A673 (cell line): Measurements from ENCODE around the gene B3GALT6. TPM values are rescaled to one million over a fixed set of nuclear protein-coding genes. Genes with fewer than 3 reads are reported as not detected.

Source experiments
- BruUV-seq: library from RNA; stranded (reverse); fragments of 400-500 nt; replicated peaks from 2 replicates; lab custom pipeline; 2021; lab: Mats Ljungman, UMichigan
- CTCF ChIA-PET: fragments of 300-600 bp; sonication (Branson Sonifier 250); formaldehyde crosslinking; loops from one replicate; lab custom pipeline; 2022; ENCODE audit warnings: antibody characterized with exemption; lab: Charles Lee
- POLR2A ChIA-PET: fragments of 300-600 bp; sonication (Branson Sonifier 250); formaldehyde crosslinking; loops from one replicate; lab custom pipeline; 2022; ENCODE audit warnings: antibody characterized with exemption; ENCODE audit not compliant: low non-redundant PET; lab: Charles Lee
- DNase-seq: peaks from one replicate; pipeline ENCODE4 v3.0.0-alpha.2; 2015; ENCODE audit warnings: low spot score
- H3K27ac ChIP-seq: fragments of 200-600 bp; sonication (generic); 2 replicates; pipeline ENCODE4 v1.5.1; 2016; ENCODE audit warnings: mixed run types, low read depth, mild to moderate bottlenecking, mixed read lengths, antibody characterized with exemption, low read length; ENCODE audit not compliant: poor library complexity, severe bottlenecking
- H3K27me3 ChIP-seq: fragments of 200-600 bp; sonication (generic); replicated peaks from 2 replicates; pipeline ENCODE4 v1.6.1; 2017; ENCODE audit warnings: mixed run types, low read depth, mild to moderate bottlenecking, mixed read lengths, antibody characterized with exemption, low read length; ENCODE audit not compliant: insufficient read depth, poor library complexity
- H3K36me3 ChIP-seq: fragments of 200-600 bp; sonication (generic); 2 replicates; pipeline ENCODE4 v1.6.1; 2016; ENCODE audit warnings: mixed run types, mild to moderate bottlenecking, mixed read lengths, antibody characterized with exemption, low read length; ENCODE audit not compliant: insufficient read depth, poor library complexity, severe bottlenecking
- H3K4me1 ChIP-seq: fragments of 200-600 bp; sonication (generic); 2 replicates; pipeline ENCODE4 v1.6.1; 2017; ENCODE audit warnings: mixed run types, mild to moderate bottlenecking, mixed read lengths, antibody characterized with exemption, low read length; ENCODE audit not compliant: insufficient read depth, poor library complexity, severe bottlenecking
- H3K4me3 ChIP-seq: fragments of 200-600 bp; sonication (generic); 2 replicates; pipeline ENCODE4 v1.5.1; 2016; ENCODE audit warnings: low read depth, mixed run types, mild to moderate bottlenecking, mixed read lengths, low read length; ENCODE audit not compliant: poor library complexity, severe bottlenecking
- H3K9me3 ChIP-seq: fragments of 200-600 bp; sonication (generic); 2 replicates; pipeline ENCODE4 v1.6.1; 2016; ENCODE audit warnings: mixed run types, low read depth, mild to moderate bottlenecking, mixed read lengths, antibody characterized with exemption, low read length; ENCODE audit not compliant: poor library complexity, severe bottlenecking
- EZH2 ChIP-seq: fragments of 200-600 bp; sonication (generic); IDR thresholded peaks from 2 replicates; pipeline ENCODE4 v1.6.1; 2017; ENCODE audit warnings: borderline replicate concordance, low read depth, mild to moderate bottlenecking, mixed read lengths, antibody characterized with exemption, low read length; ENCODE audit not compliant: poor library complexity, severe bottlenecking
- intact Hi-C: fragments of 100-400 bp; cut with micrococcal nuclease; formaldehyde crosslinking; loops from one replicate; pipeline ENCODE4 v1.10.0; 2022; ENCODE audit not compliant: unreplicated experiment
- total RNA-seq: library from RNA; stranded (reverse); gene quantifications from 2 replicates; pipeline ENCODE4 v1.2.3, GENCODE V29; 2021
- TF ChIP-seq, protein P1 (sequence below): fragments of 300-800, 200-600 bp; sonication (generic); conservative IDR thresholded peaks from 2 replicates; pipeline ENCODE4 v1.5.1; 2017; ENCODE audit warnings: low read depth, mild to moderate bottlenecking, antibody characterized with exemption, low read length, moderate library complexity, mixed read lengths

B3GALT6 gene
- total RNA-seq, 1 experiment from 2014 or later, result 41.8 TPM

DNA sequence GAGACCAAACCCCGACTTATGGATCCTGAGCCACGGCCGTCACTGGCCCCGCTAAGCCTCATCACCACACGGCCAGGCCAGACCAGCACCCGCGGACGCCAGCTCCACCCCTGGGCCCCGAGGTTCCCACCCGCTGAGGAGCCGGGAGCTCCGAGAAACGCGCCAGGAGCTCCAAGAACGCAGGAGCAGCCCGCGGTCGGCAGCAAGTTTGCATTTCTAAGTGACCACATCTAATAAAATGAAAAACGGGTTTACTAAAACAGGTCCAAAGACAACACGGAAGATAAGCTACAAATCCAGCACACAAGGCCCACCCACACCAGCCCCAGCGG is 22.6 kb downstream of the B3GALT6 start:
- Histone ChIP-seq H3K27me3 (no peaks in the 10 kb centered on the region), H3K4me3 (no peak overlapping the region), H3K27ac (no peak overlapping the region), H3K4me1 (no peaks in the 10 kb centered on the region), H3K36me3 (peaks cover 33% of the 10 kb centered on the region), H3K9me3 (no peaks in the 10 kb centered on the region)
- POLR2A ChIA-PET, result no interaction called here
- CTCF ChIA-PET, result no interaction called here
- TF ChIP-seq, protein P1, sequence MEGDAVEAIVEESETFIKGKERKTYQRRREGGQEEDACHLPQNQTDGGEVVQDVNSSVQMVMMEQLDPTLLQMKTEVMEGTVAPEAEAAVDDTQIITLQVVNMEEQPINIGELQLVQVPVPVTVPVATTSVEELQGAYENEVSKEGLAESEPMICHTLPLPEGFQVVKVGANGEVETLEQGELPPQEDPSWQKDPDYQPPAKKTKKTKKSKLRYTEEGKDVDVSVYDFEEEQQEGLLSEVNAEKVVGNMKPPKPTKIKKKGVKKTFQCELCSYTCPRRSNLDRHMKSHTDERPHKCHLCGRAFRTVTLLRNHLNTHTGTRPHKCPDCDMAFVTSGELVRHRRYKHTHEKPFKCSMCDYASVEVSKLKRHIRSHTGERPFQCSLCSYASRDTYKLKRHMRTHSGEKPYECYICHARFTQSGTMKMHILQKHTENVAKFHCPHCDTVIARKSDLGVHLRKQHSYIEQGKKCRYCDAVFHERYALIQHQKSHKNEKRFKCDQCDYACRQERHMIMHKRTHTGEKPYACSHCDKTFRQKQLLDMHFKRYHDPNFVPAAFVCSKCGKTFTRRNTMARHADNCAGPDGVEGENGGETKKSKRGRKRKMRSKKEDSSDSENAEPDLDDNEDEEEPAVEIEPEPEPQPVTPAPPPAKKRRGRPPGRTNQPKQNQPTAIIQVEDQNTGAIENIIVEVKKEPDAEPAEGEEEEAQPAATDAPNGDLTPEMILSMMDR, result no peak
- no peak for TF ChIP-seq EZH2
- BruUV-seq, result no TSS peak
- intact Hi-C loops, result no loop called here
- DNase-seq, result no peak

- intact Hi-C loops, result no loop called here
- TF ChIP-seq EZH2, result no peak
- TF ChIP-seq, protein P1, result no peak
- no peak overlapping the region for H3K4me3 ChIP-seq
- H3K36me3 ChIP-seq, result peaks cover 33% of the 10 kb centered on the region
- TSS peak; percentile 73 for BruUV-seq
- DNase-seq, result no peak
- no peaks in the 10 kb centered on the region for H3K4me1 ChIP-seq
- CTCF ChIA-PET, result no interaction called here
- H3K9me3 ChIP-seq, result no peaks in the 10 kb centered on the region
- no peaks in the 10 kb centered on the region for H3K27me3 ChIP-seq
- H3K27ac ChIP-seq, result no peak overlapping the region
- POLR2A ChIA-PET, result no interaction called here
Measured at GRCh38 chr1:1255078-1255477, 23.0 kb downstream of the B3GALT6 start.

DNA sequence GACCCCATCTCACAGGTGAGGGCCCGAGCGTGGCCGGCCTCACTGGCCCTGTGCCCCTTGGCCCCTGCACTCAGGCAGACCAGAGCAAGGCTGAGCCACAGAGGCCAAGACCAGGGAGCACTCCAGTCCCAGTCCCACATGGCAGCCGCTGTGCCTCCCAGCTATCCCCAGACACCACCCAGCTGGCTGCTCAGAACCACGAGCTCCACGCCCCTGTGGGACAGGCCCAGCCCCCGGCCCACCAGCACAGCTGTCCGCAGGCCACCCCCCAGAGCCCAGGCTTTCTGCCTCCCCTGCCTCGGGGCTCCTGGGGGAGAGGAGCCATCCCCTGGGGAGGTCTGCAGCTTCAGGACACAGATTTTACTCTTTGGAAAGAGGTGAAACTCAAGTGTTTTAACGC is 23.6 kb downstream of the B3GALT6 start:
- no peak for DNase-seq
- ChIA-PET CTCF (no interaction called here), POLR2A (no interaction called here)
- intact Hi-C loops, result no loop called here
- no TSS peak for BruUV-seq
- Histone ChIP-seq H3K27ac (no peak overlapping the region), H3K9me3 (no peaks in the 10 kb centered on the region), H3K4me1 (no peaks in the 10 kb centered on the region), H3K36me3 (peaks cover 37% of the 10 kb centered on the region), H3K4me3 (no peak overlapping the region), H3K27me3 (no peaks in the 10 kb centered on the region)
- TF ChIP-seq, protein P1, result no peak
- TF ChIP-seq EZH2, result no peak
